ENCODE results near the gene FOXE1.

FOXE1 gene

DNA sequence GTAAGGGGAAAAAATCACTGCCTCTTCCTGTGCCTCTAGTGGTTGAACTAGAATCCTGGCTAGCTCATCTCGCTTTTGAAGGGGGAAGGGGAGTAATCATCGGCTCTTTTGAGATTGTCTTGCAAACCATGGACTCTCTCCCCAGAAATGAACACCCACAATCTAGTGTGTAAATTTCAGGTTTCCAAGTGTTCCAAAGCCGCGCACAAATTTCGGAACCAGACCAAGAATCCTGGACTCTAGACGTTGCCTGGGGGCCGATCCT is 4.9 kb upstream of the FOXE1 start:
- TF ChIP-seq, protein P1, sequence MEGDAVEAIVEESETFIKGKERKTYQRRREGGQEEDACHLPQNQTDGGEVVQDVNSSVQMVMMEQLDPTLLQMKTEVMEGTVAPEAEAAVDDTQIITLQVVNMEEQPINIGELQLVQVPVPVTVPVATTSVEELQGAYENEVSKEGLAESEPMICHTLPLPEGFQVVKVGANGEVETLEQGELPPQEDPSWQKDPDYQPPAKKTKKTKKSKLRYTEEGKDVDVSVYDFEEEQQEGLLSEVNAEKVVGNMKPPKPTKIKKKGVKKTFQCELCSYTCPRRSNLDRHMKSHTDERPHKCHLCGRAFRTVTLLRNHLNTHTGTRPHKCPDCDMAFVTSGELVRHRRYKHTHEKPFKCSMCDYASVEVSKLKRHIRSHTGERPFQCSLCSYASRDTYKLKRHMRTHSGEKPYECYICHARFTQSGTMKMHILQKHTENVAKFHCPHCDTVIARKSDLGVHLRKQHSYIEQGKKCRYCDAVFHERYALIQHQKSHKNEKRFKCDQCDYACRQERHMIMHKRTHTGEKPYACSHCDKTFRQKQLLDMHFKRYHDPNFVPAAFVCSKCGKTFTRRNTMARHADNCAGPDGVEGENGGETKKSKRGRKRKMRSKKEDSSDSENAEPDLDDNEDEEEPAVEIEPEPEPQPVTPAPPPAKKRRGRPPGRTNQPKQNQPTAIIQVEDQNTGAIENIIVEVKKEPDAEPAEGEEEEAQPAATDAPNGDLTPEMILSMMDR (IDR thresholded peaks at IDR 0.05; ENCODE audit: low read depth, low read length): no peak; the same call in 1 of the 2 replicates

DNA sequence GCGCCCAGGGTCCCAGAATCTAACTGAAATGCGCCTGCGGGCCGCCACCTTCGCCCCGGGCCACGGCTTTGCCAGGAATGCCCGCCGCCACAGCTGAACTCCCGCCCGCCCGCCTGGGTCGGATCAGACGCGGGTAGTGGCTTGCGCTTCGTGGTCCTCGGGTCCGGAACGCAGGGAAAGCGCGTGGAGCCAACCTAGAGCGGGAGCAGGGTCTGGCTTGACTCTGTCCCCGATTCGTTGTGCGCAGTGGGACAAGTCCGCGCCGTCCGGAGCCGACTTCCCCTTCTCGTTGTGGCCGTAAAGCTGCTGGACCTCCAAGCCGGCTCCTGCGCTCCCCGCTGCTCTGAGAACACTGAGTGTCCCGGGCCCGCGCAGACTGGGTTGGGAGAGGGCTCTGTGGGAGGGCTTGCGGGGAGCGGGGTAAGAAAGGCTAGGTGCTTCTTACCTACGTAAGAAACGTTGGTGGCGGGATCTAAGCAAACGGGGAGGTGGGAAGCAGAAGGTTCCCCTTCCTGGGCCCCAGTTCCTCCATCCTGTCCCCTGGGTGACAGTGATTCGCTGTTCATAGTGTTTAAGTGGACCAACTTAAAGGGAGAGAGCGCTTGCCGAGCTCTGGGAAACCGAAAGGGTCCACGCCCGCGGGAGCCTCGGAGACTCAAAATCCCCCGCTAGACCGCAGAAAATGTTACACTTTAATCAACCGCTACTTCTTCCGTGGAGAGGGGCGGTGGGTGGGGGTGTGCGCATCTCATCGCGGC is 4.4 kb upstream of the FOXE1 start:
- DNase-seq (ENCODE audit: extremely low read depth, low read depth): no peak
- TF ChIP-seq, protein P1 (IDR thresholded peaks at IDR 0.05; ENCODE audit: low read depth, low read length): no peak

More for the DNA sequence above, 4.9 kb upstream of the FOXE1 start:
- DNase-seq (ENCODE audit: extremely low read depth, low read depth): no peak

DNA sequence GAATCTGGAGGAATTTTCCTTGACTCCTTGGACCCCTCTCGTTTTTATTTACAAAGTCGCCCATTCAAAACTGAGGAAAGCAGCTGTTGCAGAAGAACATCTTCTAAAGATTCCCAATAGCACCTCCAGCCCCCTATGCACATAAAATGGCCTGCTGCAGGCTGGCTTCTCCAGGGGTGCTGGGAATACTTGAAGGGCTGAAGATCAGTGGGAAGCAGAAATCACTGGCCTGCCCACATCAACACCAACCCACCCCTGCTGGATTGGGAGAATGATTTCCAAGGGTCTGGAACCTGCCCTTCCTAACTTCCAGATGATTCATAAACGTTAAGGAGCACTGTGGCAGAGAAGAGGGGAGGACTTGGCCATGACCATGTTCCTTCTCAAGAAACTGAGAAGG is 3.0 kb upstream of the FOXE1 start:
- DNase-seq (ENCODE audit: extremely low read depth, low read depth): no peak
- TF ChIP-seq, protein P1 (IDR thresholded peaks at IDR 0.05; ENCODE audit: low read depth, low read length): no peak

DNA sequence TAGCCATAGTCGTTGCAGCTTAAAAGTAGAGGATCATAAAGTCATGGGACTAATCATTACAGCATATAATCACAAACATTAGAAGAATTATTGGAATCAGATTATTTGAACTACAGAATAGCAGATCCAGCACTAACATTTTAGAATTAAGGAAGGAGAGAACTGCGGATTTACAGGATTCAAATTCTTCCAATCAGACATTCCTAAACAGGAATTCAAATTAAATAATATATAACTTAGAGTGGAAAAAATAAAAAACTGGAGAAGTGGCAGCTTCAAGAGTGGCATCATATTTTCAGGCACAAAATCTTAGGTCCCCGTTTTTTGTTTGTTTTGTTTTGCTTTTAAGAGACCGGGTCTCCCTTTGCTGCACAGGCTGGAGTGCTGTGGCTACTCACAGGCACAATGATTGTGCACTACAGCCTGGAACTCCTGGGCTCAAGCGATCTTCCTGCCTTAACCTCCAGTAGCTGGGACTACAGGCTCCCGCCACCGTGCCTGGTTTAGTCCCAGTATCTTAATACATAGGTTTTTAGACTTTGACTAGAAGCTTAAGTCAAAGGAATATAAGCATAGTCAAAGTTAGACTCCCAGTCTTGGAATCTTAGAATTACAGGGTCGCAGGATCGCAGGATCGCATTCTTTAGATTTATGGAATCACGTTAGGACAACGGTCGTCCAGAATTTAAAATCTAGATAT is 2.1 kb upstream of the FOXE1 start:
- TF ChIP-seq, protein P1 (IDR thresholded peaks at IDR 0.05; ENCODE audit: low read depth, low read length): no peak
- no peak for DNase-seq (ENCODE audit: extremely low read depth, low read depth)

DNA sequence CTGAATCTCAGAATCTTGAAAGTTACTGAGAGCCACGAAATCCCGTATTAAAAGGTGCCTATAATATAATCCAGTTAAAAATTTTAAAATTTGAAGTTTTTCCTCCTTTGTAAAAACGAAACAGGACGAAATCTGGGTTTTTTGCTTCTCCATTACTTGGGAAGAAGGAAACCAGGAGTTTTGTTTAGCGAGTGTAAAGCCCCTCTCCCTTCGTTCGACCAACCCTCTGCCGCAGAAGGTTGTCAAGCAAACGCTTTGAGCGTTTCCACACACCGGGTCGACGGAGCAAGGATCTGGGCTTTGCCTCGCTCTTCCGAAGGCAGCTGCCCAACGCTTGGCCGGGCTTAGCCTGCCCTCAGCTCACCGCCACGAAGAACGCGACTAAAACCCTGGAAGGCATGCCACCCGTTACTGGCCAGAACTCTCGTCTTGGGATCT is 1.6 kb upstream of the FOXE1 start:
- TF ChIP-seq, protein P1 (IDR thresholded peaks at IDR 0.05; ENCODE audit: low read depth, low read length): no peak
- no peak for DNase-seq (ENCODE audit: extremely low read depth, low read depth)

DNA sequence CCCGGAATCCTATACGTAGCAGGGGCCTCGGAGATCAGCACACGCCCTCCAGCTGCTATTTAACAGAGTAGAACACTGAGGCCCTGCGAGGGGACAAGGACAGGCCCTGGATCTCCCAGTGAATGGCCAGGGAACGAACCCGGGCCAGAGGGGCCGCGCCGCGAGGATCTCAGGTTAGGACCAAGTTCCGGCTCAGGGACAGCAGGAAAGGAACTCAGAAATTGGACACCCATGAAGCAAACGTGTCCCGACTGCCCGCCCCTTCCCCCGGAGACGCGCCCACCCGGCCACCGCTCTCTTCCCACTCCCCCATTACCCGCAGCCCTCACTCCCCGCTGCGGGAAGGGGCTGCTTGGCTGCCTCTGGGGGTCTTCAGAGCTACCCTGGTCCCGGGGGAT is 1.0 kb upstream of the FOXE1 start:
- TF ChIP-seq, protein P1 (IDR thresholded peaks at IDR 0.05; ENCODE audit: low read depth, low read length): no peak
- no peak for DNase-seq (ENCODE audit: extremely low read depth, low read depth)

DNA sequence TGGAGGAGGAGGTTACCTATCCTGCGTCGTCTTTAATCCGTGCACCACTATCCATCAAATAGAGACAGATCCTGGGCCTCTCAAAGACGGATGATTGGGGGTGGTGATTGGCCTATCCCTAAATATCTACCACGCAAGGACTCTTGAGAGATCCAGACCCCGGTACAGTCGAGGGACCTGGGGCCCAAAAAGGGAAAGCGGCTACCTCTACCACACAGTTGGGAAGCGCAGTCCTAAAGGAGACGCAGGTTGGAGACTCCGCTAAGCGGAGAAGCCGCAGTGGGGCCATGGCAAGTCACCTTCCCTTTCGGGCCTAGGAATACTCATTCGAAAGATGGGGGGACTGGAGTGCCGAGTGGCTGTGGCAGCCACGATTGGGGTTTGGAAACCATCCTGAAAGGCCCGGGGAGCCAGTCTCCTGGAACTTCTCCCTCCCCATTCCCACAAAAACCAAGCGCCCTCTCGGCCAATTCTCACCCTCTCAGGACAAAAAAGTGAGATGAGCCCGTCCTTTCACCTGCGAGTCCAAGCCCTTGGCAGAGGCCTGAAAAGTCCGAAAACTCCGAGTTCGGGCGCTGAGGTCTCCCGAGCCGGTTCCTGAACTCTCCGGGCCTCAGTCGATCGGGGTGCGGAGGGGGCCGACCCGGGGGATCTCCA is 499 bp upstream of the FOXE1 start:
- DNase-seq (ENCODE audit: extremely low read depth, low read depth): no peak
- TF ChIP-seq, protein P1 (IDR thresholded peaks at IDR 0.05; ENCODE audit: low read depth, low read length): no peak
